ENCODE results near the gene STAT5B.

Gene STAT5B

GRCh38 chr17:42316755-42317154 is 40.6 kb upstream of the STAT5B start:
- no peak overlapping the region for H3K4me3 ChIP-seq (ENCODE audit: low read depth, low read length)
- no peak for DNase-seq (ENCODE audit: low read depth)
- no peak for TF ChIP-seq CTCF (IDR thresholded peaks at IDR 0.05; ENCODE audit: low read depth, low read length, missing control alignments)
- in situ Hi-C loops (cut with HindIII; ENCODE audit: low sequenced_read_pairs), result loop anchor here (10.0 kb wide), 1 partner anchor 198 kb away; no protein-coding TSS in a partner anchor

- DNase-seq (ENCODE audit: low read depth), result no peak
- in situ Hi-C loops (cut with HindIII; ENCODE audit: low sequenced_read_pairs), result loop anchor here (10.0 kb wide), 1 partner anchor 199 kb away; no protein-coding TSS in a partner anchor
- no peak for TF ChIP-seq CTCF (IDR thresholded peaks at IDR 0.05; ENCODE audit: low read depth, low read length, missing control alignments)
- H3K4me3 ChIP-seq (ENCODE audit: low read depth, low read length), result no peak overlapping the region
These were observed 39.4 kb upstream of the STAT5B start for GRCh38 chr17:42315402-42316156.

GRCh38 chr17:42313773-42314566 is 37.8 kb upstream of the STAT5B start:
- in situ Hi-C loops (cut with HindIII; ENCODE audit: low sequenced_read_pairs), result loop anchor here (10.0 kb wide), 1 partner anchor 201 kb away; no protein-coding TSS in a partner anchor
- H3K4me3 ChIP-seq (ENCODE audit: low read depth, low read length), result no peak overlapping the region
- no peak for DNase-seq (ENCODE audit: low read depth)
- TF ChIP-seq CTCF (IDR thresholded peaks at IDR 0.05; ENCODE audit: low read depth, low read length, missing control alignments), result no peak

- in situ Hi-C loops (cut with HindIII; ENCODE audit: low sequenced_read_pairs), result loop anchor here (10.0 kb wide), 1 partner anchor 201 kb away; no protein-coding TSS in a partner anchor
- no peak overlapping the region for H3K4me3 ChIP-seq (ENCODE audit: low read depth, low read length)
- DNase-seq (ENCODE audit: low read depth), result no peak
- no peak for TF ChIP-seq CTCF (IDR thresholded peaks at IDR 0.05; ENCODE audit: low read depth, low read length, missing control alignments)
These were observed 37.2 kb upstream of the STAT5B start for GRCh38 chr17:42313389-42313772.

GRCh38 chr17:42312285-42313130 is 36.3 kb upstream of the STAT5B start:
- TF ChIP-seq CTCF (IDR thresholded peaks at IDR 0.05; ENCODE audit: low read depth, low read length, missing control alignments), result peak; percentile 66
- DNase-seq (ENCODE audit: low read depth), result peak; percentile 45
- H3K4me3 ChIP-seq (ENCODE audit: low read depth, low read length), result no peak overlapping the region
- in situ Hi-C loops (cut with HindIII; ENCODE audit: low sequenced_read_pairs), result loop anchor here (10.0 kb wide), 1 partner anchor 202 kb away; no protein-coding TSS in a partner anchor

GRCh38 chr17:42312035-42312284 is 35.8 kb upstream of the STAT5B start:
- no peak overlapping the region for H3K4me3 ChIP-seq (ENCODE audit: low read depth, low read length)
- no peak for TF ChIP-seq CTCF (IDR thresholded peaks at IDR 0.05; ENCODE audit: low read depth, low read length, missing control alignments)
- DNase-seq (ENCODE audit: low read depth), result no peak
- in situ Hi-C loops (cut with HindIII; ENCODE audit: low sequenced_read_pairs), result loop anchor here (10.0 kb wide), 1 partner anchor 203 kb away; no protein-coding TSS in a partner anchor

Measured in astrocyte of the cerebellum (primary cell).